SK-N-DZ (cell line): ENCODE measurements around the gene LIN28B.
"Not testable (repeated sequence)": the region's sequence is repeated elsewhere in the genome, so short reads cannot be mapped to it uniquely, and the experiment has no call there.

Experiments
- DNase-seq: peaks from one replicate; pipeline ENCODE4 v3.0.0-alpha.2; 2015; ENCODE audit warnings: low spot score

LIN28B gene

GRCh38 chr6:105005451-105005850 is 48.5 kb downstream of the LIN28B start:
- no peak for DNase-seq

GRCh38 chr6:105013459-105013858 is 56.6 kb downstream of the LIN28B start:
- not testable (repeated sequence) for DNase-seq

GRCh38 chr6:105014448-105014847 is 57.5 kb downstream of the LIN28B start:
- no peak for DNase-seq

- DNase-seq: no peak
Measured at GRCh38 chr6:105014954-105015353, 58.0 kb downstream of the LIN28B start.

GRCh38 chr6:105015482-105015881 is 58.6 kb downstream of the LIN28B start:
- no peak for DNase-seq

- no peak for DNase-seq
Measured at GRCh38 chr6:105019285-105019684, 62.4 kb downstream of the LIN28B start.

- no peak for DNase-seq
Measured at GRCh38 chr6:105021399-105021798, 64.5 kb downstream of the LIN28B start.

- DNase-seq: no peak
Measured at GRCh38 chr6:105022416-105022815, 65.5 kb downstream of the LIN28B start.

GRCh38 chr6:105024803-105025202 is 67.9 kb downstream of the LIN28B start:
- DNase-seq: no peak

GRCh38 chr6:105028898-105029297 is 72.0 kb downstream of the LIN28B start:
- no peak for DNase-seq

GRCh38 chr6:105029581-105029980 is 72.7 kb downstream of the LIN28B start:
- no peak for DNase-seq

- DNase-seq: peak; percentile 16
Measured at GRCh38 chr6:105034470-105034869, 77.6 kb downstream of the LIN28B start.

GRCh38 chr6:105035299-105035698 is 78.4 kb downstream of the LIN28B start:
- no peak for DNase-seq

GRCh38 chr6:105036351-105036750 is 79.4 kb downstream of the LIN28B start:
- no peak for DNase-seq

- no peak for DNase-seq
Measured at GRCh38 chr6:105038259-105038658, 81.4 kb downstream of the LIN28B start.

- no peak for DNase-seq
Measured at GRCh38 chr6:105041880-105042279, 85.0 kb downstream of the LIN28B start.

GRCh38 chr6:105042648-105043047 is 85.7 kb downstream of the LIN28B start:
- no peak for DNase-seq

GRCh38 chr6:105043979-105044378 is 87.1 kb downstream of the LIN28B start:
- no peak for DNase-seq

GRCh38 chr6:105045526-105045925 is 88.6 kb downstream of the LIN28B start:
- DNase-seq: no peak

- DNase-seq: no peak
Measured at GRCh38 chr6:105051941-105052471, 95.1 kb downstream of the LIN28B start.

- no peak for DNase-seq
Measured at GRCh38 chr6:105056646-105057045, 99.7 kb downstream of the LIN28B start.

GRCh38 chr6:105057160-105057559 is 100.3 kb downstream of the LIN28B start:
- DNase-seq: no peak

GRCh38 chr6:105058316-105058715 is 101.4 kb downstream of the LIN28B start:
- no peak for DNase-seq

- DNase-seq: no peak
Measured at GRCh38 chr6:105058846-105059245, 101.9 kb downstream of the LIN28B start.
